Measurements from ENCODE around the gene PACSIN3.

- TF ChIP-seq CTCF (IDR thresholded peaks at IDR 0.05) (no peak), POLR2AphosphoS5 (IDR thresholded peaks at IDR 0.05; ENCODE audit: insufficient read depth in 1 of 2, low read depth in 1 of 2) (no peak), POLR2A (IDR thresholded peaks at IDR 0.05) (no peak)
Observed at GRCh38 chr11:47175746-47176327, 10.4 kb downstream of the PACSIN3 start.

Data from vagina (tissue), 2 donors.